ENCODE data around the gene KDM4B. TPM values are rescaled to one million over a fixed set of nuclear protein-coding genes. Genes with fewer than 3 reads are reported as not detected.

The KDM4B gene
- total and polyA plus RNA-seq, 2 of the 8 experiments (the other 6 are each of a cell fraction or from before 2014, with no cell fraction given) = 12.0 to 31.9 TPM

GRCh38 chr19:5186293-5187050, 217.6 kb downstream of the KDM4B start (continued):
- TF ChIP-seq TAF7 (optimal IDR thresholded peaks at IDR 0.05; ENCODE audit: borderline replicate concordance, low read depth, low read length) (no peak), HDAC6 (IDR thresholded peaks at IDR 0.05; ENCODE audit: low read depth, low read length) (no peak), SP1 (IDR thresholded peaks at IDR 0.05; ENCODE audit: low read depth, low read length) (no peak)
